Stomach (tissue), 9 donors: ENCODE results near the gene NUP214. TPM values are rescaled to one million over a fixed set of nuclear protein-coding genes. Genes with fewer than 3 reads are reported as not detected.

ENCODE experiments used
- DNase-seq, 2 donors: peaks; one replicate each; pipeline versions ENCODE4 v3.0.0 to v3.0.0-alpha.2; 2013 to 2019
- H3K27ac ChIP-seq, 5 donors: fragments of 200-600 bp in 4 of 5; sonication (generic) in 4 of 5; one replicate each; pipeline ENCODE4 v1.5.1; 2013 to 2019; ENCODE audit warnings: mild to moderate bottlenecking in 1 of 5, moderate library complexity in 1 of 5
- H3K27me3 ChIP-seq, 3 donors: fragments of 200-600 bp; sonication (generic); one replicate each; pipeline ENCODE4 v1.5.1; 2017 to 2019; ENCODE audit warnings: mixed run types in 1 of 3
- H3K36me3 ChIP-seq, 4 donors: fragments of 200-600 bp; sonication (generic); 1 replicate in 3 of 4; 2 replicates in 1 of 4; pipeline ENCODE4 v1.5.1; 2016 to 2019
- H3K4me1 ChIP-seq, 4 donors: fragments of 200-600 bp; sonication (generic); one replicate each; pipeline ENCODE4 v1.5.1; 2016 to 2019
- H3K4me3 ChIP-seq, 4 donors: fragments of 200-600 bp; sonication (generic) in 3 of 4; one replicate each; pipeline ENCODE4 v1.5.1; 2016 to 2019; ENCODE audit warnings: mild to moderate bottlenecking in 1 of 4
- H3K9me3 ChIP-seq, 4 donors: fragments of 200-600 bp; sonication (generic); one replicate each; pipeline ENCODE4 v1.5.1; 2016 to 2019
- EP300 ChIP-seq: sonication (generic); formaldehyde crosslinking; IDR thresholded peaks from one replicate; pipeline ENCODE4 v1.6.1; 2017; ENCODE audit warnings: antibody characterized with exemption
- POLR2A ChIP-seq, 4 donors: fragments of 450-650 bp; IDR thresholded peaks; one replicate each; pipeline ENCODE4 v1.6.1; 2016; ENCODE audit warnings: antibody characterized with exemption in 4 of 4, control low read depth in 2 of 4, mild to moderate bottlenecking in 1 of 4, moderate library complexity in 1 of 4
- POLR2AphosphoS5 ChIP-seq, 3 donors: sonication (generic); formaldehyde crosslinking; IDR thresholded peaks; one replicate each; pipeline ENCODE4 v1.6.1; 2016; ENCODE audit warnings: antibody characterized with exemption in 3 of 3
- WGBS, 5 donors: extraction: QIAGEN DNeasy Blood & Tissue Kit in 3 of 5; methylation state at CpG; one replicate each; pipeline versions ENCODE4 v1.1.5 to v1.1.7; 2013 to 2018; 5-methylcytosine and 5-hydroxymethylcytosine counted together
- intact Hi-C: fragments of 100-400 bp; cut with DNase I; formaldehyde crosslinking; loops from one replicate; pipeline ENCODE4 v1.15.1; 2023; ENCODE audit warnings: low total_unique reads
- polyA plus RNA-seq, 3 donors: library from polyadenylated mRNA; stranded (reverse); fragments of 200-250 nt; gene quantifications; one replicate each; pipeline ENCODE4 v1.2.3, GENCODE V29; 2013
- total RNA-seq, 5 donors: library from RNA; depleted of rRNA; stranded (reverse); fragments of >200 nt; gene quantifications; one replicate each; pipeline versions ENCODE4 v1.1.0 to v1.2.3, GENCODE V29; 2014 to 2016
- TF ChIP-seq, protein P1 (sequence below), 7 experiments: fragments of 450-650 bp in 4 of 7; fragments of 200-600 bp in 3 of 7; sonication (generic) in 3 of 7; IDR thresholded peaks; one replicate each; pipeline ENCODE4 v1.5.1; 2016 to 2019; ENCODE audit warnings: antibody characterized with exemption in 7 of 7, control low read depth in 2 of 7, mild to moderate bottlenecking in 1 of 7
- donor health status: healthy with polysubstance abuse.
- donor health status: Bipolar disorder and iron deficiency.
- donor health status: healthy.

The NUP214 gene
- total and polyA plus RNA-seq, 8 donors: 21.7 to 111 (median 35.0) TPM

DNA sequence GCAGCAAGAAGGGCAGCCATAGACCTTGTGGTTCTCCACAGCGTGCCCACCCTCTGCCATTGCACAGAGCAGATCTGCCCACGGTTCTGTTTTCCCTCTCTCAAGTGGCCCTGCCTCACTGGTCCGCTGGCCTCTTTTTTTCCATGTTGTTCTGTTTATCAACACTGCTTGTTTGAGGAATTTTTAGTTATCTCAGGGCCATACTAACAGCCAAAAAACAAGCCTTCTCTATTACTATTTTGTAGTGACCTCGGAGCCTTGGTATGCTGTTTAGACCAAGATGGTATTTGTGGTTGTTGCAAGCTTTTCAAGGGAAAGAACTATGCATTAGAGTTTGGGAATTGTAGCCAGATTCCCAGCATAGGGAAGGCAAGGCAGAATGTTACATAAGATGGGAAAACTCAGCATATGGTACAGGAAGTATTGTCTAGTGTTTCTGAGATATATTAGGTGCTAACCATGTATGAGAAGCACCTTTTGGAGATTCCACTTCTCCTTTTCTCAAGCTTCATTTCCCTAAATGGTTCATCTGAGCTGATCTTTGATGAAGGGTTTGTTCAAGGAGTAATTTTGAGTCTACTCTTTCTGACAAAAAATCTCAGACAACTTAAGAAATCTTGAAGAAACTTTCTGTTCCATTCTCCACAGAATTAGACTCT, 54.3 kb downstream of the NUP214 start:
- peak overlapping the region in 1 of 5 donors; percentile 30 for H3K27ac ChIP-seq
- peaks cover 0 to 19% (median 4%) of the 10 kb centered on the region in 4 donors for H3K4me1 ChIP-seq
- no peaks in the 10 kb centered on the region for H3K27me3 ChIP-seq
- peaks cover 25 to 100% (median 95%) of the 10 kb centered on the region in 4 donors for H3K36me3 ChIP-seq
- 54 to 84% (median 71%) methylated on average over 4 of the region's 4 CpGs for WGBS, 5 donors
- intact Hi-C loops: loop anchor here (2.0 kb wide), 1 partner anchor 157 kb away; no protein-coding TSS in a partner anchor
- H3K9me3 ChIP-seq: no peaks in the 10 kb centered on the region
- no peak overlapping the region for H3K4me3 ChIP-seq
- TF ChIP-seq, protein P1, sequence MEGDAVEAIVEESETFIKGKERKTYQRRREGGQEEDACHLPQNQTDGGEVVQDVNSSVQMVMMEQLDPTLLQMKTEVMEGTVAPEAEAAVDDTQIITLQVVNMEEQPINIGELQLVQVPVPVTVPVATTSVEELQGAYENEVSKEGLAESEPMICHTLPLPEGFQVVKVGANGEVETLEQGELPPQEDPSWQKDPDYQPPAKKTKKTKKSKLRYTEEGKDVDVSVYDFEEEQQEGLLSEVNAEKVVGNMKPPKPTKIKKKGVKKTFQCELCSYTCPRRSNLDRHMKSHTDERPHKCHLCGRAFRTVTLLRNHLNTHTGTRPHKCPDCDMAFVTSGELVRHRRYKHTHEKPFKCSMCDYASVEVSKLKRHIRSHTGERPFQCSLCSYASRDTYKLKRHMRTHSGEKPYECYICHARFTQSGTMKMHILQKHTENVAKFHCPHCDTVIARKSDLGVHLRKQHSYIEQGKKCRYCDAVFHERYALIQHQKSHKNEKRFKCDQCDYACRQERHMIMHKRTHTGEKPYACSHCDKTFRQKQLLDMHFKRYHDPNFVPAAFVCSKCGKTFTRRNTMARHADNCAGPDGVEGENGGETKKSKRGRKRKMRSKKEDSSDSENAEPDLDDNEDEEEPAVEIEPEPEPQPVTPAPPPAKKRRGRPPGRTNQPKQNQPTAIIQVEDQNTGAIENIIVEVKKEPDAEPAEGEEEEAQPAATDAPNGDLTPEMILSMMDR (IDR thresholded peaks at IDR 0.05): no peak
- TF ChIP-seq POLR2AphosphoS5 (IDR thresholded peaks at IDR 0.05): no peak
- TF ChIP-seq POLR2A (IDR thresholded peaks at IDR 0.05): no peak
- no peak for TF ChIP-seq EP300
- no peak for DNase-seq

DNA sequence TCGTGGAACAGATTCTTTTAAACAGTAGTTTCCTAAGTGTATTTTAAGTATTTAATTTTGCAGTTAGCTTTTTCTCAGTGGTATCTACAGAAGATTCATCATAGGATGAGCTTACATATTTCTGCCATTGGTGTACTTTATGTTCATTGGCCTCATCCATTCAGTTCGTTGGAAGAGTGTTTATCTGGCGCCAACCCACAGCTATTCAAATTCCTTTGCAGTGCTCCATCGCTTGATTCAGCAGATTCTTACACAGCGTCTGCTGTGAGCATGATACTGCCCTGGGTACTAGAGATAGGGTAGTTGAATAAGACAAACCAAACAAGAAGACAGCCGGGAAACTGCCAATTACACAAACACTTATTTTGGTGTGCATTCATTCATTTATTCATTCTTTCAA, 55.1 kb downstream of the NUP214 start:
- peaks cover 18 to 100% (median 94%) of the 10 kb centered on the region in 4 donors for H3K36me3 ChIP-seq
- peak overlapping the region in 1 of 5 donors; percentile 30 for H3K27ac ChIP-seq
- H3K4me1 ChIP-seq: peaks cover 0 to 19% (median 4%) of the 10 kb centered on the region in 4 donors
- no peaks in the 10 kb centered on the region for H3K27me3 ChIP-seq
- no peaks in the 10 kb centered on the region for H3K9me3 ChIP-seq
- intact Hi-C loops: no loop called here
- no peak for DNase-seq
- no peak overlapping the region for H3K4me3 ChIP-seq
- TF ChIP-seq, protein P1 (IDR thresholded peaks at IDR 0.05): no peak
- TF ChIP-seq POLR2A (IDR thresholded peaks at IDR 0.05) (no peak), POLR2AphosphoS5 (IDR thresholded peaks at IDR 0.05) (no peak), EP300 (no peak)
- WGBS, 5 donors: 59 to 77% (median 66%) methylated on average over 6 of the region's 6 CpGs

DNA sequence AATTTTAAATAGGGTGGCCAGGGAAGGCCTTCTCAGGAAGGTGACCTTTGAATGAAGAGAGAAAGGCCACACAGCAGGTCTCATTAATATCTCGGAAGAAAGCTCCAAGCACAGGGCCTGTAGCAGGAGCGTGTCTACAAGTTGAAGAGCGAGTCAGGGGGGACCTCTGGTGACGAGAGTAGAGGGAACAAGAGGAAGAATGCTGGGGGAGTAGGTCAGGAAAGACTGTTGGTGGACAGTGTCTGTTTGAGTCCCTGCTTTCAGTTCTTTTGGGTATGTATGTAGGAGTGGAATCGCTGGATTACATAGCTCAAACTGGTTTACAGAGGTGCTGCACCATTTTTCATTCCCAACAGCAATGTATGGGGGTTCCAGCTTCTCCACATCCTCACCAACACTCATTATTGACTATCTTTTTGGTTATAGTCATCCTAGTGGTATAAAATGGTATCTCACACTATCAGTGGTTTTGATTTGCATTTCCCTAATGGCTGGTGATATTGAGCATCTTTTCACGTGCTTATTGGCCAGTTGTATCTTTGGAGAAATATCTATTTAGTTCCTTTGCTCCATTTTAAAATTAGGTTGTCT, 55.8 kb downstream of the NUP214 start:
- Histone ChIP-seq H3K27ac (no peak overlapping the region), H3K9me3 (no peaks in the 10 kb centered on the region), H3K4me1 (peaks cover 0 to 19% (median 4%) of the 10 kb centered on the region in 4 donors), H3K4me3 (no peak overlapping the region), H3K27me3 (no peaks in the 10 kb centered on the region), H3K36me3 (peaks cover 10 to 100% (median 94%) of the 10 kb centered on the region in 4 donors)
- TF ChIP-seq POLR2AphosphoS5 (IDR thresholded peaks at IDR 0.05) (no peak), EP300 (no peak), POLR2A (IDR thresholded peaks at IDR 0.05) (no peak)
- TF ChIP-seq, protein P1 (IDR thresholded peaks at IDR 0.05): no peak
- WGBS, 5 donors: 87 to 93% (median 88%) methylated on average over 6 of the region's 6 CpGs
- intact Hi-C loops: no loop called here
- DNase-seq: no peak

DNA sequence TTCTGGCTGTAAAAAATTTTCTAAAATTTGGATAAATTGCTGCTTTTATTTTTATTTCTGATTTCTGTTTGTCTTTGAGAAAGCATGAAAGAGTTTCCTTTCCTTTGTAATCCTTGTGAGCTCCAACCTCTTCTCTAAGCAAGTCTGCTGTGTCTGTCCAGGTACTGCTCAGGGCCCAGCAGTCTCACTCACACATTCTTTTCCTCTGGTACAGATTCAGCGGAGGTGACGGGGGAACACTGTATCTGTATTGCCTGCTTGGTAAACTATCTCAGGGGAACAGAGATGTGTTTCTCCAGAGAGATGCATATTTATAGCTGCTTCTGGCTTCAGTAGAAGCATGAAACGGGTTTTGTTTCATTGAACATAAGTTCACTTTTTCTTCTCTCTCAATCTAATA, 60.5 kb downstream of the NUP214 start:
- TF ChIP-seq EP300 (no peak), POLR2AphosphoS5 (IDR thresholded peaks at IDR 0.05) (no peak), POLR2A (IDR thresholded peaks at IDR 0.05) (no peak)
- TF ChIP-seq, protein P1 (IDR thresholded peaks at IDR 0.05): no peak
- DNase-seq: no peak
- Histone ChIP-seq H3K36me3 (peaks cover 35 to 99% (median 95%) of the 10 kb centered on the region in 4 donors), H3K4me1 (no peaks in the 10 kb centered on the region), H3K27me3 (no peaks in the 10 kb centered on the region), H3K9me3 (no peaks in the 10 kb centered on the region), H3K4me3 (no peak overlapping the region), H3K27ac (no peak overlapping the region)
- WGBS, 5 donors: 85 to 94% (median 92%) methylated on average over 3 of the region's 3 CpGs
- intact Hi-C loops: no loop called here
